Measurements from ENCODE around the gene GRAMD4.

Gene GRAMD4

DNA sequence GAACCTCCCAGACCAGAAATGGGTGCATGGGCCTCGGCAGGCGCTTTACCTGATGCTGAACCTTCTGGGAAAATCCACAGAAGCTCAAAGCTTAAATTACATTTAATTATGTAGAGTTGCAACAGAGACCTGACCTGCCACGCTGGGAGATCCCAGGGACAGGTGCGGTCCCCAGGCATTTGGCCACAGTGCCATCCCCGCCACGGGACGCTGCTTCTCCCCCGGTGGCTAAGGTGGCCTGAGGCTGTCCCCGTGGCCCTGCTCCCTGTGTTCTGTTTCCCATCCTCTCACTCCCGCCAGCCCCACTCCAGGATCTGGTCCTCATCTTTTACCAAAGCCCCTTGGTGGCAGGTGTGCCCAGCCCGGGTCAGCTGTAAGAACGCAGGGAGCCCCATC, 39.6 kb downstream of the GRAMD4 start:
- TF ChIP-seq, protein P1, sequence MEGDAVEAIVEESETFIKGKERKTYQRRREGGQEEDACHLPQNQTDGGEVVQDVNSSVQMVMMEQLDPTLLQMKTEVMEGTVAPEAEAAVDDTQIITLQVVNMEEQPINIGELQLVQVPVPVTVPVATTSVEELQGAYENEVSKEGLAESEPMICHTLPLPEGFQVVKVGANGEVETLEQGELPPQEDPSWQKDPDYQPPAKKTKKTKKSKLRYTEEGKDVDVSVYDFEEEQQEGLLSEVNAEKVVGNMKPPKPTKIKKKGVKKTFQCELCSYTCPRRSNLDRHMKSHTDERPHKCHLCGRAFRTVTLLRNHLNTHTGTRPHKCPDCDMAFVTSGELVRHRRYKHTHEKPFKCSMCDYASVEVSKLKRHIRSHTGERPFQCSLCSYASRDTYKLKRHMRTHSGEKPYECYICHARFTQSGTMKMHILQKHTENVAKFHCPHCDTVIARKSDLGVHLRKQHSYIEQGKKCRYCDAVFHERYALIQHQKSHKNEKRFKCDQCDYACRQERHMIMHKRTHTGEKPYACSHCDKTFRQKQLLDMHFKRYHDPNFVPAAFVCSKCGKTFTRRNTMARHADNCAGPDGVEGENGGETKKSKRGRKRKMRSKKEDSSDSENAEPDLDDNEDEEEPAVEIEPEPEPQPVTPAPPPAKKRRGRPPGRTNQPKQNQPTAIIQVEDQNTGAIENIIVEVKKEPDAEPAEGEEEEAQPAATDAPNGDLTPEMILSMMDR (IDR thresholded peaks at IDR 0.05; ENCODE audit: low read depth, low read length, poor library complexity, severe bottlenecking): no peak
- no peak for TF ChIP-seq EZH2phosphoT487 (IDR thresholded peaks at IDR 0.05; ENCODE audit: borderline replicate concordance, low read length)
- no peaks in the 10 kb centered on the region for H3K27me3 ChIP-seq (ENCODE audit: control insufficient read depth, low read length)
- no peak overlapping the region for H3K27ac ChIP-seq (ENCODE audit: low read depth, low read length)
- no peak overlapping the region for H3K4me3 ChIP-seq (ENCODE audit: low read length)
- H3K36me3 ChIP-seq (ENCODE audit: control insufficient read depth, low read length): no peaks in the 10 kb centered on the region
- no peaks in the 10 kb centered on the region for H3K79me2 ChIP-seq (ENCODE audit: control insufficient read depth, low read length)
- no peaks in the 10 kb centered on the region for H3K9me2 ChIP-seq (replicated peaks; ENCODE audit: control insufficient read depth, low read length)
- H3K9me3 ChIP-seq (ENCODE audit: control insufficient read depth, insufficient read depth, low read length): no peaks in the 10 kb centered on the region
- H3K4me2 ChIP-seq (ENCODE audit: low read length): no peak overlapping the region
- H3F3A ChIP-seq (ENCODE audit: control insufficient read depth, insufficient read depth): no peaks in the 10 kb centered on the region
- H4K20me1 ChIP-seq (ENCODE audit: control insufficient read depth, insufficient read depth, low read depth, low read length): 0 out of 2 replicates have a peak, but pooled peaks cover 4% of the 10 kb centered on the region
- no peaks in the 10 kb centered on the region for H3K4me1 ChIP-seq (ENCODE audit: control insufficient read depth, low read length)

GRCh38 chr22:46660604-46661201, 40.5 kb downstream of the GRAMD4 start:
- no peaks in the 10 kb centered on the region for H3K9me3 ChIP-seq (ENCODE audit: control insufficient read depth, insufficient read depth, low read length)
- no peaks in the 10 kb centered on the region for H3K4me1 ChIP-seq (ENCODE audit: control insufficient read depth, low read length)
- no peak overlapping the region for H3K27ac ChIP-seq (ENCODE audit: low read depth, low read length)
- H3K27me3 ChIP-seq (ENCODE audit: control insufficient read depth, low read length): no peaks in the 10 kb centered on the region
- TF ChIP-seq, protein P1 (IDR thresholded peaks at IDR 0.05; ENCODE audit: low read depth, low read length, poor library complexity, severe bottlenecking): no peak
- TF ChIP-seq EZH2phosphoT487 (IDR thresholded peaks at IDR 0.05; ENCODE audit: borderline replicate concordance, low read length): no peak
- H3K79me2 ChIP-seq (ENCODE audit: control insufficient read depth, low read length): no peaks in the 10 kb centered on the region
- H3K4me2 ChIP-seq (ENCODE audit: low read length): no peak overlapping the region
- no peaks in the 10 kb centered on the region for H3K36me3 ChIP-seq (ENCODE audit: control insufficient read depth, low read length)
- H3K4me3 ChIP-seq (ENCODE audit: low read length): no peak overlapping the region
- 0 out of 2 replicates have a peak, but pooled peaks cover 4% of the 10 kb centered on the region for H4K20me1 ChIP-seq (ENCODE audit: control insufficient read depth, insufficient read depth, low read depth, low read length)
- H3K9me2 ChIP-seq (replicated peaks; ENCODE audit: control insufficient read depth, low read length): no peaks in the 10 kb centered on the region
- H3F3A ChIP-seq (ENCODE audit: control insufficient read depth, insufficient read depth): no peaks in the 10 kb centered on the region

DNA sequence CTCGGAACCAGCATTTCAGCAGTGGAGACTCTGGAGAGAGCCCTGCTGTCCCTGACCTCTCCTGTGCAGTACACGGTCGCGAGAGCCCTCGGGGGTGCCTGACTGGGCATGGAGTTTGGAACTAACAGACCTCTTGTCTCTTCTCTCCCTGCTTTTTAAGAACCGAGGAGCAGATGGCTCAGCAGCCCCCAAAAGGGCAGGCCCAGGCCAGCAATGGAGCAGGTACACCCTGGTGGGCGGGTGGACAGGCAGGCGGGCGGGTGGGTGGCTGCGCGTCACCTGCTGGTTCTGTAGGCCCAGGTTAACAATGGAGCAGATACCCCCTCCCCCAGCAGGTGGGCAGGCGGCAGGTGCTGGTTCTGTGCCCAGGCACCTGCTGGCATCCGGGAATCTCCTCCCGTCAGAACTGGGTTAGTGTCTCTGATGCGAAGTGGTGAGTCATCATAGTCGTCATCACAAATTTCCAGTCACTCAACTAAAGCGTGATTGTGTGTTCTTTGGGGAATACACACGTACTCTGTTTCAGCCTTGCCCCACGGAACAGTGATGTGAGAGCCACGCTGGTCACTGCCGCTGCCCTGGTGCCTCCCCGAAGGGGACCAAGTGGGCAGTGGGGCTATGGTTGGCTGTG, 41.1 kb downstream of the GRAMD4 start:
- H3K27ac ChIP-seq (ENCODE audit: low read depth, low read length): no peak overlapping the region
- no peaks in the 10 kb centered on the region for H3K9me2 ChIP-seq (replicated peaks; ENCODE audit: control insufficient read depth, low read length)
- H3K9me3 ChIP-seq (ENCODE audit: control insufficient read depth, insufficient read depth, low read length): no peaks in the 10 kb centered on the region
- H3K27me3 ChIP-seq (ENCODE audit: control insufficient read depth, low read length): no peaks in the 10 kb centered on the region
- H3K79me2 ChIP-seq (ENCODE audit: control insufficient read depth, low read length): no peaks in the 10 kb centered on the region
- no peak for TF ChIP-seq EZH2phosphoT487 (IDR thresholded peaks at IDR 0.05; ENCODE audit: borderline replicate concordance, low read length)
- TF ChIP-seq, protein P1 (IDR thresholded peaks at IDR 0.05; ENCODE audit: low read depth, low read length, poor library complexity, severe bottlenecking): no peak
- no peaks in the 10 kb centered on the region for H3F3A ChIP-seq (ENCODE audit: control insufficient read depth, insufficient read depth)
- no peaks in the 10 kb centered on the region; the same call in 1 of the 2 replicates for H3K36me3 ChIP-seq (ENCODE audit: control insufficient read depth, low read length)
- H3K4me1 ChIP-seq (ENCODE audit: control insufficient read depth, low read length): no peaks in the 10 kb centered on the region
- 0 out of 2 replicates have a peak, but pooled peaks cover 4% of the 10 kb centered on the region for H4K20me1 ChIP-seq (ENCODE audit: control insufficient read depth, insufficient read depth, low read depth, low read length)
- no peak overlapping the region for H3K4me3 ChIP-seq (ENCODE audit: low read length)
- no peak overlapping the region for H3K4me2 ChIP-seq (ENCODE audit: low read length)
